Measurements from ENCODE around the gene WWOX.

Gene WWOX

DNA sequence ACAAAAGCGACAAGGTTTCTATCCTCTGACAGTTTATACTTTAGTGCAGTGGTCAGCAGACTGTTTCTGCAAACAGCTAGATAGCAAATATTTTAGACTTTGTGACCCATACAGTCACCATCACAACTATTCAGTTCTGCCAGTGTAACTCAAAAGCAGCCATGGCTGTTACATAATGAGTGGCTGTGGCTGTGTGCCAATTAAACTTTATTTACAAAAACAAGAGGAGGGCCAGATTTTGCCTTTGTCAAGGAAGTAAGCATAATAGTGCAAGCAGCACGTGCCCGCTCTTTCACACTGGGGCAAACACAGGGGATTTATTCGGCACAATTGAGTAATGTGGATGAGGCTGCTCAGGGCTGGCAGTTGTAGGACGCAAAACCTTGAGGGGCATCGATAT, 949.6 kb downstream of the WWOX start:
- TF ChIP-seq, protein P1, sequence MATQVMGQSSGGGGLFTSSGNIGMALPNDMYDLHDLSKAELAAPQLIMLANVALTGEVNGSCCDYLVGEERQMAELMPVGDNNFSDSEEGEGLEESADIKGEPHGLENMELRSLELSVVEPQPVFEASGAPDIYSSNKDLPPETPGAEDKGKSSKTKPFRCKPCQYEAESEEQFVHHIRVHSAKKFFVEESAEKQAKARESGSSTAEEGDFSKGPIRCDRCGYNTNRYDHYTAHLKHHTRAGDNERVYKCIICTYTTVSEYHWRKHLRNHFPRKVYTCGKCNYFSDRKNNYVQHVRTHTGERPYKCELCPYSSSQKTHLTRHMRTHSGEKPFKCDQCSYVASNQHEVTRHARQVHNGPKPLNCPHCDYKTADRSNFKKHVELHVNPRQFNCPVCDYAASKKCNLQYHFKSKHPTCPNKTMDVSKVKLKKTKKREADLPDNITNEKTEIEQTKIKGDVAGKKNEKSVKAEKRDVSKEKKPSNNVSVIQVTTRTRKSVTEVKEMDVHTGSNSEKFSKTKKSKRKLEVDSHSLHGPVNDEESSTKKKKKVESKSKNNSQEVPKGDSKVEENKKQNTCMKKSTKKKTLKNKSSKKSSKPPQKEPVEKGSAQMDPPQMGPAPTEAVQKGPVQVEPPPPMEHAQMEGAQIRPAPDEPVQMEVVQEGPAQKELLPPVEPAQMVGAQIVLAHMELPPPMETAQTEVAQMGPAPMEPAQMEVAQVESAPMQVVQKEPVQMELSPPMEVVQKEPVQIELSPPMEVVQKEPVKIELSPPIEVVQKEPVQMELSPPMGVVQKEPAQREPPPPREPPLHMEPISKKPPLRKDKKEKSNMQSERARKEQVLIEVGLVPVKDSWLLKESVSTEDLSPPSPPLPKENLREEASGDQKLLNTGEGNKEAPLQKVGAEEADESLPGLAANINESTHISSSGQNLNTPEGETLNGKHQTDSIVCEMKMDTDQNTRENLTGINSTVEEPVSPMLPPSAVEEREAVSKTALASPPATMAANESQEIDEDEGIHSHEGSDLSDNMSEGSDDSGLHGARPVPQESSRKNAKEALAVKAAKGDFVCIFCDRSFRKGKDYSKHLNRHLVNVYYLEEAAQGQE (IDR thresholded peaks at IDR 0.05; ENCODE audit: insufficient read depth in 1 of 2, low read depth in 2 of 2, low read length in 2 of 2): no peak
- no peak for TF ChIP-seq TAF1 (IDR thresholded peaks at IDR 0.05; ENCODE audit: borderline replicate concordance, insufficient read depth, low read length)
- TF ChIP-seq FOXP2 (optimal IDR thresholded peaks at IDR 0.05; ENCODE audit: borderline replicate concordance, extremely low read depth, extremely low read length, insufficient read depth): no peak
- TF ChIP-seq SIN3A (IDR thresholded peaks at IDR 0.05; ENCODE audit: borderline replicate concordance, insufficient read depth, low read length): no peak
- no peak for TF ChIP-seq POLR2AphosphoS5 (IDR thresholded peaks at IDR 0.05; ENCODE audit: low read depth, low read length)

GRCh38 chr16:79050063-79050462, 950.6 kb downstream of the WWOX start:
- TF ChIP-seq FOXP2 (optimal IDR thresholded peaks at IDR 0.05; ENCODE audit: borderline replicate concordance, extremely low read depth, extremely low read length, insufficient read depth) (no peak), SIN3A (IDR thresholded peaks at IDR 0.05; ENCODE audit: borderline replicate concordance, insufficient read depth, low read length) (no peak), POLR2AphosphoS5 (IDR thresholded peaks at IDR 0.05; ENCODE audit: low read depth, low read length) (no peak), TAF1 (IDR thresholded peaks at IDR 0.05; ENCODE audit: borderline replicate concordance, insufficient read depth, low read length) (no peak)
- TF ChIP-seq, protein P1 (IDR thresholded peaks at IDR 0.05; ENCODE audit: insufficient read depth in 1 of 2, low read depth in 2 of 2, low read length in 2 of 2): no peak

- TF ChIP-seq POLR2AphosphoS5 (IDR thresholded peaks at IDR 0.05; ENCODE audit: low read depth, low read length) (no peak), FOXP2 (optimal IDR thresholded peaks at IDR 0.05; ENCODE audit: borderline replicate concordance, extremely low read depth, extremely low read length, insufficient read depth) (no peak), SIN3A (IDR thresholded peaks at IDR 0.05; ENCODE audit: borderline replicate concordance, insufficient read depth, low read length) (no peak), TAF1 (IDR thresholded peaks at IDR 0.05; ENCODE audit: borderline replicate concordance, insufficient read depth, low read length) (no peak)
- TF ChIP-seq, protein P1 (IDR thresholded peaks at IDR 0.05; ENCODE audit: insufficient read depth in 1 of 2, low read depth in 2 of 2, low read length in 2 of 2): no peak
Observed at GRCh38 chr16:79051313-79051712, 951.9 kb downstream of the WWOX start.

DNA sequence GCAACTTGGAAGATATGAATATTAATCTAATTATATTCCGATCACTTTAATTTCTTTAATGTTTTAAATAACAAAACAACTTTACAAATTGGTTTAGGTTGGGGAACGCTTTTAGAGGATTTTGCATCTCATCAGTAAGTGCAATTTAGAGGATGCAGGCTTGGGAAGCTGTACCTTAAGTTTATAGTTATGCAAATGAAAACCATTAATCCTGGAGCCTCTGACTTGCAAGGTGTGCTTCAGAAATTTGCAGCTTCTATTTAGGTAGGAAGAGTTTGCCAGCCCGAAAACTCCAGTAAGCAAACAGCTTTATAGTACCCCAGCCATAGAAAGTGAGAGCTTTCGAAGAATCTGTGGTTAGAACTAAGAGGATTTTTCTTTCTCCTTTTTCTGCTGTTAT, 954.1 kb downstream of the WWOX start:
- TF ChIP-seq TAF1 (IDR thresholded peaks at IDR 0.05; ENCODE audit: borderline replicate concordance, insufficient read depth, low read length) (no peak), SIN3A (IDR thresholded peaks at IDR 0.05; ENCODE audit: borderline replicate concordance, insufficient read depth, low read length) (no peak), POLR2AphosphoS5 (IDR thresholded peaks at IDR 0.05; ENCODE audit: low read depth, low read length) (no peak), FOXP2 (optimal IDR thresholded peaks at IDR 0.05; ENCODE audit: borderline replicate concordance, extremely low read depth, extremely low read length, insufficient read depth) (no peak)
- TF ChIP-seq, protein P1 (IDR thresholded peaks at IDR 0.05; ENCODE audit: insufficient read depth in 1 of 2, low read depth in 2 of 2, low read length in 2 of 2): no peak
